K562 (cell line): ENCODE measurements around the gene KIF26B. TPM values are rescaled to one million over a fixed set of nuclear protein-coding genes. Genes with fewer than 3 reads are reported as not detected.
"Not testable (repeated sequence)": the region's sequence is repeated elsewhere in the genome, so short reads cannot be mapped to it uniquely, and the experiment has no call there.

Source experiments
- ATAC-seq: fragments of 200-7000 bp; cut with Tn5 transposase; 3 replicates; pipeline ENCODE4 v1.9.1; 2020; ENCODE audit warnings: moderate library complexity
- BruUV-seq: library from RNA; stranded (reverse); fragments of 400-500 nt; replicated peaks from 2 replicates; lab custom pipeline; 2021; lab: Mats Ljungman, UMichigan
- CTCF ChIA-PET: fragments of 300-600 bp; formaldehyde crosslinking; extraction: SDS; loops from one replicate; lab custom pipeline; 2021; ENCODE audit warnings: low intra/inter-chr PET ratio; lab: Yijun Ruan, JAX
- POLR2A ChIA-PET: fragments of 300-600, 350-650 bp; sonication (Branson Sonifier 250); formaldehyde crosslinking; extraction: SDS; loops from one replicate; lab custom pipeline; 2021; ENCODE audit warnings: antibody characterized with exemption, inconsistent platforms; lab: Yijun Ruan, JAX
- DNase-seq, 4 experiments: peaks; one replicate each; pipeline versions ENCODE4 v3.0.0 to v3.0.0-alpha.2; 2011 to 2018; ENCODE audit warnings: low spot score in 3 of 4, mixed read lengths in 3 of 4; ENCODE audit errors: extremely low read depth in 1 of 4
- FAIRE-seq: peaks from 2 replicates; lab custom pipeline; 2011; peaks lifted over from hg19 to GRCh38; lab: Jason Lieb, UNC
- H2AFZ ChIP-seq: 2 replicates; pipeline ENCODE4 v1.6.0; 2011; ENCODE audit warnings: low read depth, low read length, control low read depth, inconsistent platforms
- H3K27ac ChIP-seq: fragments of 200-600 bp; 3 replicates; pipeline ENCODE4 v1.8.0; 2011; ENCODE audit warnings: low read depth, mild to moderate bottlenecking, control low read depth, inconsistent platforms, low read length, moderate library complexity, mixed read lengths; ENCODE audit errors: extremely low read depth
- H3K27me3 ChIP-seq, 2 experiments: fragments of 300-600 bp in 1 of 2; 2 replicates in 1 of 2; 3 replicates in 1 of 2; pipeline versions ENCODE4 v1.6.0 to v1.8.0; 2011; ENCODE audit warnings: inconsistent platforms in 2 of 2, low read length in 2 of 2, mild to moderate bottlenecking in 1 of 2, mixed read lengths in 1 of 2, moderate library complexity in 1 of 2; ENCODE audit not compliant: control insufficient read depth in 2 of 2, insufficient read depth in 2 of 2
- H3K36me3 ChIP-seq: fragments of 300-600 bp; 3 replicates; pipeline ENCODE4 v1.8.0; 2011; ENCODE audit warnings: mild to moderate bottlenecking, low read length, inconsistent platforms; ENCODE audit not compliant: control insufficient read depth, insufficient read depth
- H3K4me1 ChIP-seq, 2 experiments: fragments of 200-600 bp in 1 of 2; replicated peaks in 1 of 2; 2 replicates in 1 of 2; 3 replicates in 1 of 2; pipeline versions ENCODE4 v1.5.1 to v1.8.0; 2011; ENCODE audit warnings: inconsistent platforms in 2 of 2, low read length in 2 of 2, mild to moderate bottlenecking in 1 of 2, mixed read lengths in 1 of 2, moderate library complexity in 1 of 2; ENCODE audit not compliant: control insufficient read depth in 2 of 2, insufficient read depth in 2 of 2
- H3K4me2 ChIP-seq: 2 replicates; pipeline ENCODE4 v1.6.1; 2011; ENCODE audit warnings: low read length, control low read depth, inconsistent platforms, mixed read lengths; ENCODE audit not compliant: insufficient read depth
- H3K4me3 ChIP-seq: fragments of 200-600 bp; sonication (generic), shearing (Covaris generic); 2 replicates; pipeline ENCODE4 v1.5.1; 2016; ENCODE audit warnings: control low read depth, inconsistent platforms
- H3K79me2 ChIP-seq: fragments of 200-600 bp; 3 replicates; pipeline ENCODE4 v1.8.0; 2011; ENCODE audit warnings: low read length, inconsistent platforms; ENCODE audit not compliant: control insufficient read depth, insufficient read depth
- H3K9ac ChIP-seq, 2 experiments: 2 replicates each; pipeline versions ENCODE4 v1.6.0 to v1.6.1; 2011; ENCODE audit warnings: low read depth in 2 of 2, low read length in 2 of 2, control low read depth in 1 of 2, inconsistent platforms in 1 of 2, mild to moderate bottlenecking in 1 of 2, mixed read lengths in 1 of 2; ENCODE audit not compliant: insufficient read depth in 1 of 2
- H3K9me1 ChIP-seq: one replicate; pipeline ENCODE4 v1.6.0; 2011; ENCODE audit warnings: inconsistent platforms, mild to moderate bottlenecking, low read length, moderate library complexity; ENCODE audit not compliant: control insufficient read depth, insufficient read depth
- H3K9me3 ChIP-seq: replicated peaks from 2 replicates; pipeline ENCODE4 v1.5.1; 2011; ENCODE audit warnings: low read depth, low read length, inconsistent platforms; ENCODE audit not compliant: control insufficient read depth, insufficient read depth
- H4K20me1 ChIP-seq: replicated peaks from 2 replicates; pipeline ENCODE4 v1.6.1; 2011; ENCODE audit warnings: low read length, inconsistent platforms, mixed read lengths; ENCODE audit not compliant: control insufficient read depth, insufficient read depth
- ZBTB2 ChIP-seq: fragments of 450-650 bp; IDR thresholded peaks from 2 replicates; pipeline ENCODE4 v1.6.1; 2016; ENCODE audit warnings: antibody characterized with exemption
- ZNF146 ChIP-seq: IDR thresholded peaks from one replicate; pipeline ENCODE4 v1.6.1; 2018; ENCODE audit warnings: missing compliant biosample characterization; ENCODE audit not compliant: unreplicated experiment
- WGBS: fragments of 100-300 bp; shearing (Covaris generic); methylation state at CpG from one replicate; pipeline ENCODE4 v1.1.6; 2016; ENCODE audit warnings: low coverage, mixed read lengths; ENCODE audit not compliant: insufficient coverage; ENCODE audit errors: missing lambda C conversion rate; 5-methylcytosine and 5-hydroxymethylcytosine counted together
- in situ Hi-C: fragments of 300-500 bp; cut with MboI; formaldehyde crosslinking; loops from 4 replicates; pipeline ENCODE4 v1.15.0; 2018; ENCODE audit warnings: inconsistent platforms, mixed read lengths
- intact Hi-C: fragments of 100-400 bp; cut with micrococcal nuclease; formaldehyde crosslinking; loops from 2 replicates; pipeline ENCODE4 v1.14.2; 2022
- polyA plus RNA-seq, 8 experiments: library from polyadenylated mRNA; depleted of rRNA in 4 of 8; stranded (reverse) in 5 of 8; unstranded in 3 of 8; fragments of >200 nt; fragmentation: Nextera tagmentation in 2 of 8; fragmentation: Illumina TruSeq in 1 of 8; extraction: Ambion mirVana in 2 of 8; extraction: Trizol in 1 of 8; gene quantifications; 2 replicates each; pipeline versions ENCODE4 v1.2.1 to v1.2.3, GENCODE V29; 2011 to 2014; ENCODE audit warnings: inconsistent platforms in 1 of 8, missing spikeins in 1 of 8
- total RNA-seq, 7 experiments: library from RNA; depleted of rRNA in 6 of 7; stranded (reverse); fragments of >200 nt in 6 of 7; fragmentation: Illumina TruSeq in 2 of 7; extraction: Trizol in 2 of 7; gene quantifications; 2 replicates each; pipeline versions ENCODE4 v1.2.1 to v1.2.3, GENCODE V29; 2011 to 2021; ENCODE audit warnings: low replicate concordance in 1 of 7

KIF26B gene
- total and polyA plus RNA-seq, 9 of the 15 experiments (the other 6 are each of a cell fraction or from before 2014, with no cell fraction given), result 0.02 to 0.08 (median 0.03) TPM; not detected in 6

GRCh38 chr1:245730801-245731200, 576.0 kb downstream of the KIF26B start:
- no peaks in the 10 kb centered on the region for H3K9me3 ChIP-seq
- no peak overlapping the region for H3K4me3 ChIP-seq
- H3K27me3 ChIP-seq, result no peaks in the 10 kb centered on the region
- POLR2A ChIA-PET, result no interaction called here
- CTCF ChIA-PET, result no interaction called here
- in situ Hi-C loops (no loop called here), intact Hi-C loops (no loop called here)
- H2AFZ ChIP-seq, result no peak overlapping the region
- H3K79me2 ChIP-seq, result no peaks in the 10 kb centered on the region
- H3K36me3 ChIP-seq, result no peaks in the 10 kb centered on the region
- H3K9ac ChIP-seq, result no peak overlapping the region
- no TSS peak for BruUV-seq
- DNase-seq (no peak), FAIRE-seq (no peak), ATAC-seq (no peak)
- no peak overlapping the region for H3K4me2 ChIP-seq
- WGBS, result 2% methylated on average over 2 of the region's 2 CpGs
- no peaks in the 10 kb centered on the region for H3K4me1 ChIP-seq
- no peak overlapping the region for H3K27ac ChIP-seq
- H4K20me1 ChIP-seq, result no peaks in the 10 kb centered on the region
- TF ChIP-seq ZBTB2, result no peak
- no peaks in the 10 kb centered on the region for H3K9me1 ChIP-seq

GRCh38 chr1:245740336-245740735, 585.6 kb downstream of the KIF26B start:
- H3K9ac ChIP-seq, POLR2A ChIA-PET, H3K36me3 ChIP-seq, H3K4me3 ChIP-seq, BruUV-seq, H3K79me2 ChIP-seq, CTCF ChIA-PET, in situ Hi-C loops, DNase-seq, FAIRE-seq, H3K27ac ChIP-seq, ATAC-seq, H3K4me2 ChIP-seq, H3K4me1 ChIP-seq, H3K27me3 ChIP-seq, H3K9me3 ChIP-seq, intact Hi-C loops, H4K20me1 ChIP-seq, H2AFZ ChIP-seq, H3K9me1 ChIP-seq: not testable (repeated sequence)
- TF ChIP-seq ZNF146, result peak; percentile 92
- 22% methylated on average over 1 of the region's 1 CpG for WGBS
